Astrocyte (in vitro differentiated cells and primary cell): Measurements from ENCODE around the gene ZFP36L1. TPM values are rescaled to one million over a fixed set of nuclear protein-coding genes. Genes with fewer than 3 reads are reported as not detected.
A peak's percentile ranks its signal among the peaks of the same experiment; 100 is the strongest.

Source experiments
- DNase-seq: peaks from one replicate; pipeline ENCODE4 v3.0.0-alpha.2; 2010; ENCODE audit warnings: low read depth
- FAIRE-seq: peaks from 2 replicates; lab custom pipeline; 2011; peaks lifted over from hg19 to GRCh38; lab: Jason Lieb, UNC
- H2AFZ ChIP-seq: 2 replicates; pipeline ENCODE4 v1.6.0; 2012; ENCODE audit warnings: low read depth, low read length, inconsistent platforms
- H3K27ac ChIP-seq: 2 replicates; pipeline ENCODE4 v1.5.1; 2011; ENCODE audit warnings: low read depth, low read length, inconsistent platforms
- H3K27me3 ChIP-seq: 2 replicates; pipeline ENCODE4 v1.6.0; 2011; ENCODE audit warnings: low read length, inconsistent platforms; ENCODE audit not compliant: insufficient read depth
- H3K36me3 ChIP-seq: 2 replicates; pipeline ENCODE4 v1.5.1; 2011; ENCODE audit warnings: low read length, inconsistent platforms; ENCODE audit not compliant: insufficient read depth
- H3K4me1 ChIP-seq: 2 replicates; pipeline ENCODE4 v1.5.1; 2011; ENCODE audit warnings: low read length, inconsistent platforms; ENCODE audit not compliant: insufficient read depth
- H3K4me2 ChIP-seq: 2 replicates; pipeline ENCODE4 v1.6.0; 2012; ENCODE audit warnings: low read length, inconsistent platforms
- H3K4me3 ChIP-seq: 2 replicates; pipeline ENCODE4 v1.5.1; 2011; ENCODE audit warnings: low read depth, mild to moderate bottlenecking, low read length, inconsistent platforms; ENCODE audit not compliant: insufficient read depth
- H3K79me2 ChIP-seq: 2 replicates; pipeline ENCODE4 v1.6.0; 2012; ENCODE audit warnings: mild to moderate bottlenecking, low read length, inconsistent platforms; ENCODE audit not compliant: insufficient read depth
- H3K9ac ChIP-seq: 2 replicates; pipeline ENCODE4 v1.6.0; 2012; ENCODE audit warnings: mild to moderate bottlenecking, low read length, inconsistent platforms
- H3K9me3 ChIP-seq: 2 replicates; pipeline ENCODE4 v1.5.1; 2012; ENCODE audit warnings: low read depth, mild to moderate bottlenecking, low read length, inconsistent platforms; ENCODE audit not compliant: insufficient read depth
- H4K20me1 ChIP-seq: 2 replicates; pipeline ENCODE4 v1.6.0; 2012; ENCODE audit warnings: low read length, inconsistent platforms; ENCODE audit not compliant: insufficient read depth
- H3K27ac Mint-ChIP-seq: one replicate; pipeline ENCODE4 v1.8.0; 2021; ENCODE audit warnings: mild to moderate bottlenecking, mixed read lengths; ENCODE audit not compliant: unreplicated experiment
- H3K27me3 Mint-ChIP-seq: one replicate; pipeline ENCODE4 v1.8.0; 2021; ENCODE audit warnings: low read depth, mixed read lengths; ENCODE audit not compliant: unreplicated experiment
- H3K36me3 Mint-ChIP-seq: one replicate; pipeline ENCODE4 v1.8.0; 2021; ENCODE audit warnings: low read depth, mixed read lengths; ENCODE audit not compliant: unreplicated experiment
- H3K4me1 Mint-ChIP-seq: one replicate; pipeline ENCODE4 v1.8.0; 2021; ENCODE audit warnings: low read depth, mixed read lengths; ENCODE audit not compliant: unreplicated experiment
- H3K4me3 Mint-ChIP-seq: one replicate; pipeline ENCODE4 v1.8.0; 2021; ENCODE audit warnings: mild to moderate bottlenecking, moderate library complexity, mixed read lengths; ENCODE audit not compliant: unreplicated experiment
- H3K9me3 Mint-ChIP-seq: one replicate; pipeline ENCODE4 v1.8.0; 2021; ENCODE audit warnings: mild to moderate bottlenecking, mixed read lengths; ENCODE audit not compliant: unreplicated experiment
- EZH2 ChIP-seq: IDR thresholded peaks from 2 replicates; pipeline ENCODE4 v1.6.1; 2012; ENCODE audit warnings: mild to moderate bottlenecking, low read length, inconsistent platforms; ENCODE audit not compliant: insufficient read depth
- total RNA-seq: library from RNA; stranded (reverse); gene quantifications from 2 replicates; pipeline ENCODE4 v1.2.1, GENCODE V29; 2021
- TF ChIP-seq, protein P1 (sequence below): IDR thresholded peaks from 2 replicates; pipeline ENCODE4 v1.5.1; 2011; ENCODE audit warnings: low read depth, mild to moderate bottlenecking, inconsistent platforms, low read length, moderate library complexity; ENCODE audit not compliant: insufficient read depth

The ZFP36L1 gene
- total RNA-seq, 1 donor from 2014 or later: 219 TPM

GRCh38 chr14:68784226-68784910, 8.5 kb downstream of the ZFP36L1 start:
- no peaks in the 10 kb centered on the region for H3K27me3 Mint-ChIP-seq
- no peak for TF ChIP-seq EZH2
- TF ChIP-seq, protein P1, sequence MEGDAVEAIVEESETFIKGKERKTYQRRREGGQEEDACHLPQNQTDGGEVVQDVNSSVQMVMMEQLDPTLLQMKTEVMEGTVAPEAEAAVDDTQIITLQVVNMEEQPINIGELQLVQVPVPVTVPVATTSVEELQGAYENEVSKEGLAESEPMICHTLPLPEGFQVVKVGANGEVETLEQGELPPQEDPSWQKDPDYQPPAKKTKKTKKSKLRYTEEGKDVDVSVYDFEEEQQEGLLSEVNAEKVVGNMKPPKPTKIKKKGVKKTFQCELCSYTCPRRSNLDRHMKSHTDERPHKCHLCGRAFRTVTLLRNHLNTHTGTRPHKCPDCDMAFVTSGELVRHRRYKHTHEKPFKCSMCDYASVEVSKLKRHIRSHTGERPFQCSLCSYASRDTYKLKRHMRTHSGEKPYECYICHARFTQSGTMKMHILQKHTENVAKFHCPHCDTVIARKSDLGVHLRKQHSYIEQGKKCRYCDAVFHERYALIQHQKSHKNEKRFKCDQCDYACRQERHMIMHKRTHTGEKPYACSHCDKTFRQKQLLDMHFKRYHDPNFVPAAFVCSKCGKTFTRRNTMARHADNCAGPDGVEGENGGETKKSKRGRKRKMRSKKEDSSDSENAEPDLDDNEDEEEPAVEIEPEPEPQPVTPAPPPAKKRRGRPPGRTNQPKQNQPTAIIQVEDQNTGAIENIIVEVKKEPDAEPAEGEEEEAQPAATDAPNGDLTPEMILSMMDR: no peak
- Histone ChIP-seq H3K4me2 (peak overlapping the region; percentile 35), H3K27ac (peak overlapping the region; percentile 84), H3K4me1 (peaks cover 66% of the 10 kb centered on the region), H4K20me1 (peaks cover 10% of the 10 kb centered on the region), H3K4me3 (no peak overlapping the region), H3K9ac (no peak overlapping the region), H3K27me3 (no peaks in the 10 kb centered on the region), H3K79me2 (peaks cover 13% of the 10 kb centered on the region), H2AFZ (no peak overlapping the region), H3K36me3 (peaks cover 12% of the 10 kb centered on the region), H3K9me3 (no peaks in the 10 kb centered on the region)
- FAIRE-seq (no peak), DNase-seq (no peak)
- no peaks in the 10 kb centered on the region for H3K9me3 Mint-ChIP-seq
- H3K4me1 Mint-ChIP-seq: peaks cover 49% of the 10 kb centered on the region
- H3K4me3 Mint-ChIP-seq: no peak overlapping the region
- no peak overlapping the region for H3K27ac Mint-ChIP-seq
- peaks cover 6% of the 10 kb centered on the region for H3K36me3 Mint-ChIP-seq

DNA sequence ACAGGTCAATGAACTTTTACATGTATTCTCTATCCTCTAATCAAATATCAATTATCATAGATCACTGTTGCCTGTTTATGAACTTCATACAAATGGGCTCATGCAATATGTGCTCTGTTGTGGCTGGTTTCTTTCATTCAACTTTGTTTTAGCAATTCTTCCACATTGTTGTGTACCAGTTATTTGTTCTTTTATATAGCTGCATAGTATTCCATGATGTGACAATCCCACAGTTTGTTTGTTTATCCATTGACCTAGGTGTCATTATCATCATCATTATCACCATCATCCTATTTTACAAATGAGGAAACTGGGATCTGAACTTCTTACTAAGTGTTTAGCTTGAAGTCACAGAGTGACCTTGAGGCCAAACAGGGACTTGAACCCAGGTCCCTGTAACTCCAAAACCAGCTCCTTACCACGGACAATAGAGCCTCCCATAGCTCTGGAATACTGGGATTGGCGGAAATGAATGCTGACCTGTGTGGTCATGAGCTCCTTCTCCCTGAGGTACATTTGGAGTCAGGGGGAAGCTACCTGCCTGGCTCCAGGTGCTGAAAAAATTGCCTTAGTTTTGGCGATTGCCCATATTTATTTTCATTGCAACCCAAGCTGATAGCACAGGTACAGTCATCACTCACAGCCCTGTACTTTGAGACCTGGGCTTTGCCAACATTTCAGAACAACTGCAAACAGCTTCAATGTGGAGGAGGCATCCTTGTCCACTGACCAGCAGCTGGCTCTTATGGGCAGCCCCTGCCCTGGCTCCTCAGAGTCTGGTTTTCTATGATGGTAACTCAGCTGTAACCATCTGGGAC, 9.2 kb downstream of the ZFP36L1 start:
- no peak overlapping the region for H3K27ac ChIP-seq
- Mint-ChIP-seq H3K27ac (no peak overlapping the region), H3K4me1 (peaks cover 50% of the 10 kb centered on the region), H3K4me3 (no peak overlapping the region), H3K36me3 (peaks cover 4% of the 10 kb centered on the region), H3K9me3 (no peaks in the 10 kb centered on the region), H3K27me3 (no peaks in the 10 kb centered on the region)
- no peak for DNase-seq
- H4K20me1 ChIP-seq: peaks cover 3% of the 10 kb centered on the region
- no peaks in the 10 kb centered on the region for H3K27me3 ChIP-seq
- peaks cover 9% of the 10 kb centered on the region for H3K36me3 ChIP-seq
- H3K9ac ChIP-seq: no peak overlapping the region
- H3K4me3 ChIP-seq: no peak overlapping the region
- no peak for FAIRE-seq
- no peak overlapping the region for H2AFZ ChIP-seq
- H3K79me2 ChIP-seq: peaks cover 6% of the 10 kb centered on the region
- H3K4me1 ChIP-seq: peaks cover 69% of the 10 kb centered on the region
- H3K9me3 ChIP-seq: no peaks in the 10 kb centered on the region
- H3K4me2 ChIP-seq: no peak overlapping the region
- TF ChIP-seq, protein P1: no peak
- TF ChIP-seq EZH2: no peak
